ENCODE data around the gene MAN1C1.

DNA sequence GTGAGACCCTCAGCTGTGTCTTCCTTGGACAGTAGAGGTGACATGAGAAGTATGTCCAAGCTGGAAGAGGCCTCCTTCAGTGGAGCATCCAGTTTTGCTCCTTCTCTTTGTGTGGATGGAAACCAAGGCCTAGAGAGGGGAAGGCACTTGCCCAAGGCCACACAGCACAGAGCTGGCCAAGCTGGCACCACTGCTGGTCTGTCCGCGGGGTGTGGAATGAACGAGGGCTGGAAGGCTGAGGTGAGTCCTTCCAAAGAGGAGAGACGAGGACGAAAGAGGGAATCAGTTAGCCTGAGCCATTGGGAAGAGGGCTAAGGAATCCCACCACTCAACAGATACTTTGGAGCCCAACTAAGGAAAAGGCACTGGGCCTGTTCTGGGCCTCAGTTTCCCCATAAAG, 155.6 kb downstream of the MAN1C1 start:
- TF ChIP-seq RXRA (IDR thresholded peaks at IDR 0.05; ENCODE audit: borderline replicate concordance, low read depth) (no peak), EZH2phosphoT487 (IDR thresholded peaks at IDR 0.05; ENCODE audit: borderline replicate concordance, low read depth) (no peak), POLR2AphosphoS5 (IDR thresholded peaks at IDR 0.05; ENCODE audit: low read depth, low read length) (no peak), RCOR1 (IDR thresholded peaks at IDR 0.05; ENCODE audit: low read length) (no peak), GABPA (IDR thresholded peaks at IDR 0.05; ENCODE audit: low read depth) (no peak), EP300 (IDR thresholded peaks at IDR 0.05; ENCODE audit: borderline replicate concordance in 1 of 2, low read depth in 1 of 2, low read length in 1 of 2) (no peak), NRF1 (IDR thresholded peaks at IDR 0.05; ENCODE audit: low read depth, low read length) (no peak), RAD21 (IDR thresholded peaks at IDR 0.05; ENCODE audit: low read length) (no peak)
- TF ChIP-seq, protein P1, sequence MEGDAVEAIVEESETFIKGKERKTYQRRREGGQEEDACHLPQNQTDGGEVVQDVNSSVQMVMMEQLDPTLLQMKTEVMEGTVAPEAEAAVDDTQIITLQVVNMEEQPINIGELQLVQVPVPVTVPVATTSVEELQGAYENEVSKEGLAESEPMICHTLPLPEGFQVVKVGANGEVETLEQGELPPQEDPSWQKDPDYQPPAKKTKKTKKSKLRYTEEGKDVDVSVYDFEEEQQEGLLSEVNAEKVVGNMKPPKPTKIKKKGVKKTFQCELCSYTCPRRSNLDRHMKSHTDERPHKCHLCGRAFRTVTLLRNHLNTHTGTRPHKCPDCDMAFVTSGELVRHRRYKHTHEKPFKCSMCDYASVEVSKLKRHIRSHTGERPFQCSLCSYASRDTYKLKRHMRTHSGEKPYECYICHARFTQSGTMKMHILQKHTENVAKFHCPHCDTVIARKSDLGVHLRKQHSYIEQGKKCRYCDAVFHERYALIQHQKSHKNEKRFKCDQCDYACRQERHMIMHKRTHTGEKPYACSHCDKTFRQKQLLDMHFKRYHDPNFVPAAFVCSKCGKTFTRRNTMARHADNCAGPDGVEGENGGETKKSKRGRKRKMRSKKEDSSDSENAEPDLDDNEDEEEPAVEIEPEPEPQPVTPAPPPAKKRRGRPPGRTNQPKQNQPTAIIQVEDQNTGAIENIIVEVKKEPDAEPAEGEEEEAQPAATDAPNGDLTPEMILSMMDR (IDR thresholded peaks at IDR 0.05): no peak
